ENCODE measurements around the gene CLEC4D. TPM values are rescaled to one million over a fixed set of nuclear protein-coding genes. Genes with fewer than 3 reads are reported as not detected.

CLEC4D gene
- total and polyA plus RNA-seq, 2 of the 8 experiments (the other 6 are each of a cell fraction or from before 2014, with no cell fraction given): 0.14 TPM; not detected in 1

GRCh38 chr12:8546591-8546990, 33.3 kb downstream of the CLEC4D start:
- H2BK120ac ChIP-seq (replicated peaks; ENCODE audit: low read depth, low read length): no peak overlapping the region
- H4K20me1 ChIP-seq (replicated peaks in 1 of 2; ENCODE audit: control insufficient read depth in 1 of 2, insufficient read depth in 2 of 2, low read length in 2 of 2): no peaks in the 10 kb centered on the region
- H3K23me2 ChIP-seq (ENCODE audit: low read depth, low read length): no peaks in the 10 kb centered on the region
- DNase-seq (ENCODE audit: low read depth in 1 of 2, low spot score in 2 of 2): no peak
- H3K56ac ChIP-seq (replicated peaks; ENCODE audit: insufficient read length, low read depth, low read length): no peak overlapping the region
- H3K36me3 ChIP-seq (ENCODE audit: control insufficient read depth in 2 of 4, insufficient read depth in 4 of 4, low read length in 3 of 4): no peaks in the 10 kb centered on the region
- H2AFZ ChIP-seq (ENCODE audit: low read length): no peak overlapping the region
- no peaks in the 10 kb centered on the region for H3K79me2 ChIP-seq (ENCODE audit: control insufficient read depth in 1 of 2, insufficient read depth in 2 of 2, low read length in 2 of 2)
- no peak overlapping the region for H3K9ac ChIP-seq (replicated peaks in 1 of 4; ENCODE audit: extremely low read depth in 1 of 4, low read depth in 3 of 4, low read length in 3 of 4)
- no peak overlapping the region for H3K4me3 ChIP-seq (ENCODE audit: extremely low read depth in 1 of 4, insufficient read depth in 2 of 4, low read depth in 3 of 4, low read length in 4 of 4)
- no peak overlapping the region for H2BK20ac ChIP-seq (ENCODE audit: low read length)
- no peak overlapping the region for H2BK5ac ChIP-seq (ENCODE audit: low read depth, low read length)
- no peaks in the 10 kb centered on the region for H3K9me3 ChIP-seq (ENCODE audit: insufficient read depth in 2 of 2, low read depth in 1 of 2, low read length in 1 of 2)
- no peak overlapping the region for H4K8ac ChIP-seq (ENCODE audit: extremely low read depth, insufficient read depth, low read length)
- H3K4me1 ChIP-seq (replicated peaks in 1 of 4; ENCODE audit: control insufficient read depth in 3 of 4, insufficient read depth in 4 of 4, low read length in 3 of 4): no peaks in the 10 kb centered on the region
- H2AK5ac ChIP-seq (ENCODE audit: low read depth, low read length): no peak overlapping the region
- H4K5ac ChIP-seq (ENCODE audit: insufficient read length, low read depth, low read length): no peak overlapping the region
- no peak overlapping the region for H3K18ac ChIP-seq (ENCODE audit: extremely low read depth, low read length)
- no peak overlapping the region for H3K27ac ChIP-seq (ENCODE audit: low read depth, low read length)
- H2BK12ac ChIP-seq (ENCODE audit: low read depth, low read length): no peak overlapping the region
- no peaks in the 10 kb centered on the region for H3K27me3 ChIP-seq (replicated peaks in 1 of 4; ENCODE audit: control insufficient read depth in 3 of 4, extremely low read depth in 1 of 4, insufficient read depth in 3 of 4, low read length in 3 of 4)
- no peak overlapping the region for H4K91ac ChIP-seq (replicated peaks; ENCODE audit: insufficient read length, low read length)
- POLR2A ChIA-PET (ENCODE audit: partially characterized antibody): no interaction called here
- CTCF ChIA-PET (ENCODE audit: partially characterized antibody): interaction anchor here (1.1 to 1.8 kb wide), 3 partner anchors 16 to 63 kb away, joined by 4 to 8 read pairs (median 4); no protein-coding TSS in a partner anchor
- FAIRE-seq: no peak
- H3K79me1 ChIP-seq (ENCODE audit: low read depth, low read length): no peaks in the 10 kb centered on the region
- no peak overlapping the region for H3K4ac ChIP-seq (replicated peaks; ENCODE audit: insufficient read length, low read depth, low read length)
- 98% methylated on average over 3 of the region's 3 CpGs; no CpG with 5 or more reads in 1 of the 2 experiments for WGBS, 2 experiments (ENCODE audit: extremely low coverage in 1 of 2, insufficient coverage in 1 of 2, insufficient read length in 1 of 2, insufficient replicate concordance in 2 of 2, low coverage in 1 of 2, low lambda C conversion rate in 2 of 2, missing lambda C conversion rate in 1 of 2)
- no peak overlapping the region for H3K4me2 ChIP-seq (ENCODE audit: insufficient read depth in 1 of 2, low read depth in 2 of 2, low read length in 2 of 2)
- H2BK15ac ChIP-seq (ENCODE audit: low read length): no peak overlapping the region
- H3K23ac ChIP-seq (ENCODE audit: insufficient read length): no peak overlapping the region
- no peak overlapping the region for H3K14ac ChIP-seq (ENCODE audit: insufficient read length)
- TF ChIP-seq FOSL1 (IDR thresholded peaks at IDR 0.05; ENCODE audit: insufficient read depth, low read depth, low read length): no peak
- no peak for TF ChIP-seq JUN (IDR thresholded peaks at IDR 0.05; ENCODE audit: low read depth, low read length)
- TF ChIP-seq SP2 (IDR thresholded peaks at IDR 0.05; ENCODE audit: low read length): no peak
- TF ChIP-seq E2F6 (IDR thresholded peaks at IDR 0.05): no peak
- TF ChIP-seq RFX5 (IDR thresholded peaks at IDR 0.05; ENCODE audit: borderline replicate concordance, low read depth, low read length): no peak
- no peak for TF ChIP-seq CREB1 (IDR thresholded peaks at IDR 0.05)
- no peak for TF ChIP-seq CBX8 (IDR thresholded peaks at IDR 0.05; ENCODE audit: borderline replicate concordance, low read depth, low read length)
- TF ChIP-seq ZNF274 (IDR thresholded peaks at IDR 0.05; ENCODE audit: borderline replicate concordance, extremely low read depth, low read length): no peak
- no peak for TF ChIP-seq GTF2F1 (IDR thresholded peaks at IDR 0.05; ENCODE audit: borderline replicate concordance, low read depth, low read length)
- TF ChIP-seq BACH1 (IDR thresholded peaks at IDR 0.05; ENCODE audit: low read length): no peak
- no peak for TF ChIP-seq SIN3A (conservative IDR thresholded peaks at IDR 0.05 in 1 of 2, IDR thresholded peaks at IDR 0.05 in 1 of 2; ENCODE audit: low read depth in 1 of 2, low read length in 2 of 2)
- TF ChIP-seq NRF1 (IDR thresholded peaks at IDR 0.05; ENCODE audit: low read depth, low read length): no peak
- no peak for TF ChIP-seq MAX (IDR thresholded peaks at IDR 0.05)
- TF ChIP-seq POLR2A (IDR thresholded peaks at IDR 0.05; ENCODE audit: control extremely low read depth in 1 of 2, low read depth in 2 of 2, low read length in 2 of 2): no peak
- TF ChIP-seq SP4 (IDR thresholded peaks at IDR 0.05; ENCODE audit: low read length): no peak

Data from H1 (cell line).